Stimulated activated naive CD4-positive, alpha-beta T cell treated with Interleukin-2 at 50 U/mL for 16 hours (primary cell): ENCODE data around the gene FUT7.

ENCODE experiments used
- DNase-seq: peaks from one replicate; lab custom pipeline; 2025; lab: John Stamatoyannopoulos, UW

Gene FUT7

GRCh38 chr9:136982232-136983051 is 49.4 kb downstream of the FUT7 start, which contains the start of gene LCNL1:
Gene LCNL1, plus strand, starts transcription at chr9:136982993. Its CDS starts 594 bp downstream, at chr9:136983587.
- DNase-seq = no peak

- no peak for DNase-seq
Measured at GRCh38 chr9:136981588-136982231, 50.2 kb downstream of the FUT7 start.

- DNase-seq = no peak
Measured at GRCh38 chr9:136980669-136981478, 51.0 kb downstream of the FUT7 start.
